GM12878 (cell line): Measurements from ENCODE around the gene RAPGEF4. TPM values are rescaled to one million over a fixed set of nuclear protein-coding genes. Genes with fewer than 3 reads are reported as not detected.

ENCODE experiments used
- ATAC-seq: fragments of 200-7000 bp; cut with Tn5 transposase; 3 replicates; pipeline ENCODE4 v1.9.1; 2020; ENCODE audit warnings: mild to moderate bottlenecking, moderate library complexity
- BruUV-seq: library from RNA; stranded (reverse); fragments of 400-500 nt; replicated peaks from 2 replicates; lab custom pipeline; 2021; lab: Mats Ljungman, UMichigan
- CTCF ChIA-PET: fragments of 300-600 bp; sonication (Branson Sonifier 250); formaldehyde crosslinking; extraction: SDS; loops from one replicate; lab custom pipeline; 2021; ENCODE audit warnings: inconsistent platforms; lab: Yijun Ruan, JAX
- POLR2A ChIA-PET: fragments of 350-600 bp; formaldehyde crosslinking; extraction: SDS; loops from one replicate; lab custom pipeline; 2021; ENCODE audit warnings: inconsistent platforms; lab: Charles Lee
- RAD21 ChIA-PET: fragments of 300-600 bp; sonication (Branson Sonifier 250); formaldehyde crosslinking; loops from one replicate; lab custom pipeline; 2023; ENCODE audit warnings: antibody characterized with exemption; ENCODE audit not compliant: unreplicated experiment; lab: Charles Lee
- SMC1A ChIA-PET: fragments of 300-600 bp; sonication (Branson Sonifier 250); formaldehyde crosslinking; loops from one replicate; lab custom pipeline; 2023; ENCODE audit not compliant: unreplicated experiment, uncharacterized antibody; lab: Charles Lee
- DNase-seq: peaks from one replicate; pipeline ENCODE4 v3.0.0-alpha.2; 2011; ENCODE audit warnings: low read depth, low spot score
- FAIRE-seq: peaks from 3 replicates; lab custom pipeline; 2011; peaks lifted over from hg19 to GRCh38; lab: Jason Lieb, UNC
- H2AFZ ChIP-seq: 2 replicates; pipeline ENCODE4 v1.6.0; 2011; ENCODE audit warnings: low read depth, low read length, control low read depth; ENCODE audit not compliant: control insufficient read depth
- H3K27ac ChIP-seq: 2 replicates; pipeline ENCODE4 v1.5.1; 2011; ENCODE audit warnings: control low read depth; ENCODE audit not compliant: control insufficient read depth, insufficient read depth
- H3K27me3 ChIP-seq, 2 experiments: replicated peaks in 1 of 2; 2 replicates each; pipeline versions ENCODE4 v1.6.0 to v1.6.1; 2011; ENCODE audit warnings: low read length in 1 of 2; ENCODE audit not compliant: control insufficient read depth in 2 of 2, insufficient read depth in 2 of 2
- H3K36me3 ChIP-seq, 2 experiments: 2 replicates each; pipeline ENCODE4 v1.5.1; 2011; ENCODE audit warnings: low read length in 1 of 2; ENCODE audit not compliant: control insufficient read depth in 2 of 2, insufficient read depth in 2 of 2
- H3K4me1 ChIP-seq: 2 replicates; pipeline ENCODE4 v1.6.1; 2011; ENCODE audit warnings: mild to moderate bottlenecking, low read length, moderate library complexity, mixed read lengths; ENCODE audit not compliant: control insufficient read depth, insufficient read depth
- H3K4me2 ChIP-seq: 2 replicates; pipeline ENCODE4 v1.6.0; 2011; ENCODE audit warnings: control low read depth; ENCODE audit not compliant: control insufficient read depth, insufficient read depth
- H3K4me3 ChIP-seq: fragments of 200-600 bp; sonication (generic); 2 replicates; pipeline ENCODE4 v1.5.1; 2016
- H3K79me2 ChIP-seq: 2 replicates; pipeline ENCODE4 v1.6.0; 2011; ENCODE audit warnings: low read length; ENCODE audit not compliant: control insufficient read depth, insufficient read depth
- H3K9ac ChIP-seq: 2 replicates; pipeline ENCODE4 v1.8.0; 2011; ENCODE audit warnings: low read length, control low read depth, mixed read lengths; ENCODE audit not compliant: control insufficient read depth, insufficient read depth
- H3K9me3 ChIP-seq: replicated peaks from 3 replicates; pipeline ENCODE4 v1.5.1; 2011; ENCODE audit warnings: mild to moderate bottlenecking, low read length; ENCODE audit not compliant: control insufficient read depth, insufficient read depth
- H4K20me1 ChIP-seq: 2 replicates; pipeline ENCODE4 v1.6.0; 2011; ENCODE audit not compliant: control insufficient read depth, insufficient read depth
- BMI1 ChIP-seq: fragments of 450-650 bp; IDR thresholded peaks from 2 replicates; pipeline ENCODE4 v1.6.1; 2016; ENCODE audit warnings: mild to moderate bottlenecking, moderate library complexity, borderline replicate concordance
- CBFB ChIP-seq: IDR thresholded peaks from 2 replicates; pipeline ENCODE4 v1.6.1; 2016; ENCODE audit warnings: antibody characterized with exemption, low read depth
- CBX3 ChIP-seq: fragments of 200-600 bp; sonication (generic); IDR thresholded peaks from 2 replicates; pipeline ENCODE4 v1.6.1; 2016; ENCODE audit warnings: low read depth, borderline replicate concordance
- ELK1 ChIP-seq: IDR thresholded peaks from 2 replicates; pipeline ENCODE4 v1.6.1; 2012; ENCODE audit warnings: low read depth, low read length, improper control_type of control experiment
- EZH2 ChIP-seq: IDR thresholded peaks from 2 replicates; pipeline ENCODE4 v1.6.1; 2012; ENCODE audit warnings: low read depth, mild to moderate bottlenecking, control low read depth, inconsistent platforms, low read length, borderline replicate concordance; ENCODE audit not compliant: control insufficient read depth
- KDM1A ChIP-seq: fragments of 200-600 bp; sonication (generic); IDR thresholded peaks from 2 replicates; pipeline ENCODE4 v1.6.1; 2016; ENCODE audit warnings: borderline replicate concordance
- KLF5 ChIP-seq: fragments of 450-650 bp; IDR thresholded peaks from 2 replicates; pipeline ENCODE4 v1.6.1; 2014; ENCODE audit warnings: mild to moderate bottlenecking; ENCODE audit not compliant: partially characterized antibody
- NR2F1 ChIP-seq: fragments of 450-650 bp; conservative IDR thresholded peaks from 2 replicates; pipeline ENCODE4 v1.6.1; 2017; ENCODE audit warnings: mild to moderate bottlenecking
- REST ChIP-seq: IDR thresholded peaks from 2 replicates; pipeline ENCODE4 v1.6.1; 2012; ENCODE audit warnings: mild to moderate bottlenecking, low read depth, low read length
- SMAD5 ChIP-seq: IDR thresholded peaks from 2 replicates; pipeline ENCODE4 v1.6.1; 2016; ENCODE audit warnings: antibody characterized with exemption, low read depth
- SUPT20H ChIP-seq: IDR thresholded peaks from 2 replicates; pipeline ENCODE4 v1.6.1; 2011; ENCODE audit warnings: low read depth, mild to moderate bottlenecking, low read length, moderate library complexity, borderline replicate concordance; ENCODE audit not compliant: control insufficient read depth
- ZBTB11 ChIP-seq: fragments of 450-650 bp; formaldehyde crosslinking; IDR thresholded peaks from 2 replicates; pipeline ENCODE4 v1.5.0; 2022; ENCODE audit warnings: mild to moderate bottlenecking, missing genetic modification characterization
- ZNF622 ChIP-seq: fragments of 450-650 bp; IDR thresholded peaks from 2 replicates; pipeline ENCODE4 v1.6.1; 2017; ENCODE audit warnings: mild to moderate bottlenecking, inconsistent platforms
- ZSCAN29 ChIP-seq: fragments of 450-650 bp; IDR thresholded peaks from 2 replicates; pipeline ENCODE4 v1.6.1; 2017; ENCODE audit warnings: mild to moderate bottlenecking, moderate library complexity
- in situ Hi-C: fragments of 300-500 bp; cut with MboI; formaldehyde crosslinking; loops from 9 replicates; pipeline ENCODE4 v1.14.3; 2018; ENCODE audit warnings: mixed read lengths
- intact Hi-C: fragments of 100-400 bp; cut with micrococcal nuclease; formaldehyde crosslinking; loops from one replicate; pipeline ENCODE4 v1.14.2; 2022; ENCODE audit not compliant: unreplicated experiment
- polyA plus RNA-seq, 11 experiments: library from polyadenylated mRNA; depleted of rRNA in 4 of 11; unstranded in 6 of 11; stranded (reverse) in 5 of 11; fragments of >200 nt; fragmentation: Nextera tagmentation in 4 of 11; fragmentation: Illumina TruSeq in 1 of 11; extraction: Ambion mirVana in 4 of 11; extraction: Trizol in 1 of 11; gene quantifications; 1 replicate in 1 of 11; 2 replicates in 10 of 11; pipeline versions ENCODE4 v1.2.1 to v1.2.3, GENCODE V29; 2011 to 2016; ENCODE audit warnings: inconsistent platforms in 2 of 11, missing spikeins in 2 of 11, low read depth in 1 of 11
- total RNA-seq, 4 experiments: library from RNA; depleted of rRNA in 3 of 4; stranded (reverse); fragments of >200 nt in 3 of 4; fragmentation: Illumina TruSeq in 1 of 4; extraction: Trizol in 1 of 4; gene quantifications; 2 replicates each; pipeline versions ENCODE4 v1.2.1 to v1.2.3, GENCODE V29; 2013 to 2021

The RAPGEF4 gene
- total and polyA plus RNA-seq, 10 of the 15 experiments (the other 5 are each of a cell fraction or from before 2014, with no cell fraction given) = 0.18 TPM; not detected in 8

GRCh38 chr2:172772633-172773032 is 37.0 kb downstream of the RAPGEF4 start (continued):
- TF ChIP-seq REST (no peak), KDM1A (no peak), NR2F1 (no peak)

GRCh38 chr2:172774302-172774701 is 38.7 kb downstream of the RAPGEF4 start:
- Histone ChIP-seq H4K20me1 (no peaks in the 10 kb centered on the region), H3K36me3 (no peaks in the 10 kb centered on the region), H2AFZ (no peak overlapping the region), H3K9ac (no peak overlapping the region), H3K4me1 (no peaks in the 10 kb centered on the region), H3K9me3 (no peaks in the 10 kb centered on the region), H3K79me2 (no peaks in the 10 kb centered on the region), H3K27ac (no peak overlapping the region), H3K4me2 (no peak overlapping the region), H3K4me3 (no peak overlapping the region), H3K27me3 (no peaks in the 10 kb centered on the region)
- FAIRE-seq (no peak), DNase-seq (no peak), ATAC-seq (no peak)
- intact Hi-C loops (no loop called here), in situ Hi-C loops (no loop called here)
- BruUV-seq = no TSS peak
- SMC1A ChIA-PET = no interaction called here
- CTCF ChIA-PET = no interaction called here
- RAD21 ChIA-PET = no interaction called here
- POLR2A ChIA-PET = no interaction called here
- TF ChIP-seq CBFB = no peak
- TF ChIP-seq ZSCAN29 = no peak
- no peak for TF ChIP-seq ZNF622
- no peak for TF ChIP-seq SUPT20H
- TF ChIP-seq ZBTB11 (CRISPR knock-in tag) = no peak
- TF ChIP-seq KLF5 = no peak
- no peak for TF ChIP-seq ELK1
- TF ChIP-seq EZH2 = no peak
- TF ChIP-seq SMAD5 = no peak
- no peak for TF ChIP-seq KDM1A
- no peak for TF ChIP-seq BMI1
- TF ChIP-seq CBX3 = no peak
